GM19395 (cell line): ENCODE results near the gene CXCL16.

ENCODE experiments used
- ATAC-seq: cut with Tn5 transposase; IDR thresholded peaks from one replicate; pipeline ENCODE4 v1.9.1; 2021; ENCODE audit warnings: mild to moderate bottlenecking, moderate library complexity; ENCODE audit not compliant: unreplicated experiment

The CXCL16 gene

DNA sequence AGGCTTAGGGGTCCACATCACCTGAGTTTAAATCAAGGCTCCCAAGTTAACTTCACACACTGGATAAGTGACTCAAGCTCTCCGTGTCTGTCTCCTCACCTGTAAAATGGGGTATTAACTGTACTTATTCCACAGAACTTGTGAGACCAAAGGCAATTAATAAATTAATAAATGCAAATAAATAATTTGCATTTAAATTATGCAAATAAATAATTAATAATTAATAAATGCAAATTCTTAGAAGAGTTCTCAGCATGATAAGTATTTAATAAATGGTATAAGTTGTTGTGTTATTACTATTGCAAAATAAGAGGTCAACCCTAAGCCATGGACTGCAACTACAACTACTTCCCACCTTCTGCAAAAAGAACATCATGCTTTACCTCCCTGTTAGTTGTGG, 13.7 kb upstream of the CXCL16 start:
- ATAC-seq: no peak

DNA sequence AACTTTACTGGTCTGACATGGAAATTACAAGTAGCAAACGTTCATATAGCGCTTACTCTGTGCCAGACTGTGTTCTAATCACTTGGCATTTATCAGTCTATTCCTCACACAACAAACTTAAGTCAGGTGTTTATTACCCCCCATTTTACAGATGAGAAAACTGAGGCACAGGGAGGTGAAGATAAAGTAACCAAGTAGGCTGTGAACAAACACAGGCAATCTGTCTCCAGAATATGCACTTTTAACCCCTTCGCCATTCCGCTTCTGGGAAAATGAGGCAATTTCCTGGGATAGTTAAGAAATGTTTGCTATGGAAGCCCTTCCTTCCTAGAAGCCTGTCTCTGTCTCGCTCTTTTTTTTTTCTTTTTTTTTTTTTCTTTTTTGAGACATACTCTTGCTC, 12.2 kb upstream of the CXCL16 start:
- ATAC-seq: no peak

GRCh38 chr17:4750606-4751005, 10.9 kb upstream of the CXCL16 start:
- no peak for ATAC-seq

DNA sequence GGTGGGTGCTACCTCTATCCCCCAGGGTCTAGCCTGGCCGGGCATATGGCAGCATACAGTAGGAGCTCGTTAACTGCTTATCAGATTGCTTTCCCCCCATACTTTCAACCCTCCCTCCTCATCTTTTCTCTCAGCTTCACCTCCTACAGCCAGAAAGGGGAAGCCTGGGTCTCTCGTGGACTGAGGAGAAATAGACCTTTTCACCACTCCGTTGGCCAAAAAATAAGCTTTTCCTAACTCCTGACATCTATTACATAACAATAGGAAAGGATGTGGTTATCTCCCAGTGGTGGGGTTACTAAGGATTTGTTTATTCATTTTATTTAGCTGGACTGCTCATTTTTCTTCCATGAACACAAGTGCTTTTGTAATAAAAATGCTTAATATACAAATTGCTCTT, 9.0 kb upstream of the CXCL16 start:
- no peak for ATAC-seq

DNA sequence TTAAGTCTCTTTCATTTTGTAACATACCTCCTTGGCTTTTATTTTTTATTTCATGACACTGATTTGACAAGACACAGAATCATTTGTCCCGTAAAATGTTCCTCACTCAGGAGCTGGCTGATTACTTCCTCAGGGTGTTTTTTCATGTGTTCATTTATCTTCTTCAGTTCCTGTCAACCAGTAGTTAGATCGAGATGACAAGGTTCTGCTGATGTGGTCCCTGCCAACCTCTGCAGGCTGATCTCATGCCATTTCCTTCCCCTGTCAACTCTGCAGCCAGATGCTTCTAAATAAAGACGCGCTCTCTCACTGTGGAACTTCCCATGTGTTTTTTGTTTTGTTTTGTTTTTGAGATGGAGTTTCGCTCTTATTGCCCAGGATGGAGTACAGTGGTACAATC, 8.1 kb upstream of the CXCL16 start:
- no peak for ATAC-seq

DNA sequence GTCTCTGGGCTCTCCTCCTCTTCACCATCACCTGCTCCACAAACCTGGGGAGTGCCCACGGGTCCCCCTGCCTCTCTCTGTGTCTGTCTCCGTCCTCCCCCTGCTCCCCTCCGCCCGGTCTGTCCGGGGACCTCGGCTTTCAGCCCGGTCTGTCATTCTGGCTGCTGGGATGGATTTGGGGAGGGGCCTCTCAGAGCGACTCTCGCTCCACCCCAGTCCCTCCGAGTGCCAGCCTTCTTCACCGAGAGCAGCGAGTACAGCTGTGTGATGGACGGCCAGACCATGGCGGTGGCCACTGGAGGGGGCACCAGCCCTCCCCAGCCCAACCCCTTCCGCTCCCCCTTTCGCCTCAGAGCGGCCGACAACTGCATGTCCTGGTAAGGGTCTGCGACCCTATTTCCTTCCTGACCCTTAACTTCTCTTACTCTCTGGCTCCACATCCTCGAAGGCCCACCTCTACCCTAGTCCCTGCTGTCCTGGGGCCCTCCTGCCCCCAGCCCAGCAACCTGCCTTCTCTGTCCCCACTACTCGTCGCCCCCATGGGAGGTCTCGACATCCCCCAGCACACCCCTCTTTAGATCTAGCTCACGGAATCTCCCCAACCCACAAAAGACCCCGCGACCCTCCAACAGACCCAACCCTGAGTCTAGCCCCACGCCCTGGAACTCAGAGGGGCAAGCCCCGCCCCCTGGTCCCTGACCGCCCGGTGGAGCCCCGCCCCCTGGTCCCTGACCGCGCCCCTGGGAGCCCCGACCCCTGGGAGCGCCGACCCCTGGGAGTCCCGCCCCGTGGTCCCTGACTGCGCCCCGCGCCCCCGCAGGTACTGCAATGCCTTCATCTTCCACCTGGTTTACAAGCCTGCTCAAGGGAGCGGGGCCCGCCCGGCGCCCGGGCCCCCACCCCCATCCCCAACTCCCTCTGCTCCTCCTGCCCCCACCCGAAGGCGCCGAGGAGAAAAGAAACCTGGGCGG, 5.6 kb upstream of the CXCL16 start:
- no peak for ATAC-seq

- no peak for ATAC-seq
Observed at GRCh38 chr17:4743898-4744297, 4.2 kb upstream of the CXCL16 start.

- no peak for ATAC-seq
Observed at GRCh38 chr17:4743216-4743615, 3.5 kb upstream of the CXCL16 start.

- ATAC-seq: no peak
Observed at GRCh38 chr17:4742629-4743028, 2.9 kb upstream of the CXCL16 start.

DNA sequence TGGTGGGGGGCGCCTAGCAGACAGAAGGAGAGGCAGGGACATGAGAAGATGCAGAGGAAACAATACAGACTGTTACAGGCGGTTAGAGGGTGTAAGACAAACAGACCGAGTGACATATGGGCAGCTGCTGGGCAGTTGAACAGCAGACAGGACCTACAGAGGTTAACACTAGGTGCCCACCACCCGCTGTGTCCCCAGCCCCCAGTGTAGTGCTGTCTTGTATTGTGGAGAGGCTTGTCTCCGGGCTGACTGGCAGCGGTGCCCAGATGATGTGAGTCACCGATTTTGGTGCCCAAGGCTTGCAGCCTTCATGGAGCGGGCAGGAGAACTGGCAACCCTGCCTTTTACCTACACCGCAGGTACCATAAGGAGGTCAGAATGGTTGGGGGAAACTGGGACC, 2.4 kb upstream of the CXCL16 start:
- ATAC-seq: no peak

- ATAC-seq: no peak
Observed at GRCh38 chr17:4741544-4741943, 1.8 kb upstream of the CXCL16 start.

DNA sequence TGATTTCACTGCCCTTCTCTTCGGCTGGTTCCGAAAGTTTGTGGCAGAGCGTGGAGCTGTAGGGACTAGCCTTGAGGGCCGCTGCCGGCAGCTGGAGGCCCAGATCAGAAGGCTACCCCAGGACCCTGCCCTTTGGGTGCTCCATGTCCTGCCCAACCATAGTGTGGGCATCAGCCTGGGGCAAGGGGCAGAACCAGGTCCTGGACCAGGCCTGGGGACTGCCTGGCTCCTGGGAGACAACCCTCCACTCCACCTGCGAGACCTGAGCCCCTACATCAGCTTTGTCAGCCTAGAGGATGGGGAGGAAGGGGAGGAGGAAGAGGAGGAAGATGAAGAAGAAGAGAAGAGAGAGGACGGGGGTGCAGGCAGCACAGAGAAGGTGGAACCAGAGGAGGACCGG, 856 bp upstream of the CXCL16 start:
- no peak for ATAC-seq

DNA sequence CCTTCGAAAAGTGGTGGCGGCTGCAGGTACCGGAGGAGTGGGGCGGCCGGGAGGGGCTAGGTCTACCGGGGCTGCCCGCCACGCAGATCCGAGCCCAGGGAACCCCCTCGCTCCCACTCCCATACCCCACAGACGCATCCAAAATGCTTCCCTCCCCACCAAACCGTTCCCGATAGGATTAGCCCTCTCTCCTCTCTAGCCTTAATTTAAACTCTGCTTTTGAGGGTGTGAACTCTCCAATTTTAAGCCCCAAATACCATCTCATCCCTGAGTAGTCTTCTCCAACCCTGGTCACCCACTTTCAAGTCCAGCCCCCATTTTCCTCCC, 260 bp upstream of the CXCL16 start:
- no peak for ATAC-seq

- no peak for ATAC-seq
Observed at GRCh38 chr17:4738136-4739121, 1.3 kb downstream of the CXCL16 start.

GRCh38 chr17:4735876-4736651, 3.7 kb downstream of the CXCL16 start:
- ATAC-seq: no peak

GRCh38 chr17:4734857-4735475, 4.8 kb downstream of the CXCL16 start:
- no peak for ATAC-seq

- no peak for ATAC-seq
Observed at GRCh38 chr17:4733073-4733531, 6.6 kb downstream of the CXCL16 start.

DNA sequence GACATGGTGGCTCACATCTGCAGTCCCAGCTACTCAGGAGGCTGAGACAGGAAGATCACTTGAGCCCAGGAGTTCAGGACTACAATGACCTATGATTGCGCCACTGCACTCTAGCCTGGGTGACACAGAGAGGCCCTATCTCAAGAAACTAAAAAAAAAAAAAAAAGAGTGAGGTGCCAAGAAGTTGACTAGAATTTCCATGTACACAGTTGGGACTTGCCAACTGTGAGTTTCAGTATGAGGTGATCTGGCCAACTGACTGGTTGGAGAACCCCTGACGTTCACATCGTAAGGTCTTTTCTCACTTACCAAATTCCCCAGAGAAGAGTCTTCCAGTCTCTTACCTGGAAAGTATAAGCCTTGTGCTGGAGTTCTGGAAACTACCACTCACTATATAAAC, 11.6 kb downstream of the CXCL16 start:
- no peak for ATAC-seq

DNA sequence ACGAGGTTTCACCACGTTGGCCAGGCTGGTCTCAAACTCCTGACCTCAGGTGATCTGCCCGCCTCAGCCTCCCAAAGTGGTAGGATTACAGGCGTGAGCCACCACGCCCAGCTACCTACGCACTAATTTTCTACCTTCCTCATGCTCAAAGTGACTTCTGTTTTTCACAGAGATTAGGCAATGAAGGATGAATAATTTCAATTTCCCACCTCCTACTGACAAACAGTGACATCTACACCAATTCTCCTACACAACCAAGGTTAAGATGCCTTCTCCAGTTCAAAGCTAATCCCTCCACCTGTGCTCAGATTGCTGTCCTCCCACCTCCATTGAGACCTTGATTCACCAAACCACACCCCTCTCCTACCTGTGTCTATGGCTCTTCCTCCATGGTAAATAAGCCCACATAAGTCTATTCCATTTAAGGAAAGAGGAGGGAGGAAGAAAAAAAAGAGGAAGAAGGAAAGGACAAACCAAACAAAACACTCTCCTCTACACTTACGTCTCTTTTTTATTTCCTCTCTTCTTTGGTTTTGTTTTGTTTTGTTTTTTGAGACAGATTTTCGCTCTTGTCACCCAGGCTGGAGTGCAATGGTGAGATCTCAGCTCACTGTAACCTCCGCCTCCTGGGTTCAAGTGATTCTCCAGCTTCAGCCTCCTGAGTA, 13.9 kb downstream of the CXCL16 start:
- ATAC-seq: no peak

GRCh38 chr17:4724650-4725049, 15.1 kb downstream of the CXCL16 start:
- no peak for ATAC-seq
